Measurements from ENCODE around the gene CPSF4L. TPM values are rescaled to one million over a fixed set of nuclear protein-coding genes. Genes with fewer than 3 reads are reported as not detected.

Gene CPSF4L
- total RNA-seq, 1 donor from 2014 or later: not detected

GRCh38 chr17:73284354-73284753 lies 22.7 kb upstream of the CPSF4L start:
- TF ChIP-seq CTCF (IDR thresholded peaks at IDR 0.05; ENCODE audit: unreplicated experiment): no peak
- Mint-ChIP-seq H3K36me3 (ENCODE audit: insufficient read depth) (peaks cover 9% of the 10 kb centered on the region), H3K4me3 (ENCODE audit: low read depth) (no peak overlapping the region), H3K27ac (no peak overlapping the region), H3K4me1 (ENCODE audit: low read depth) (peaks cover 33% of the 10 kb centered on the region), H3K9me3 (ENCODE audit: low read depth) (no peaks in the 10 kb centered on the region), H3K27me3 (no peaks in the 10 kb centered on the region)
- no peak for DNase-seq (ENCODE audit: low spot score, unreplicated experiment)

GRCh38 chr17:73283841-73284282 lies 22.2 kb upstream of the CPSF4L start:
- H3K27me3 Mint-ChIP-seq: no peaks in the 10 kb centered on the region
- peak overlapping the region; percentile 81 for H3K27ac Mint-ChIP-seq
- peaks cover 31% of the 10 kb centered on the region for H3K4me1 Mint-ChIP-seq (ENCODE audit: low read depth)
- TF ChIP-seq CTCF (IDR thresholded peaks at IDR 0.05; ENCODE audit: unreplicated experiment): no peak
- DNase-seq (ENCODE audit: low spot score, unreplicated experiment): no peak
- no peak overlapping the region for H3K4me3 Mint-ChIP-seq (ENCODE audit: low read depth)
- H3K9me3 Mint-ChIP-seq (ENCODE audit: low read depth): no peaks in the 10 kb centered on the region
- peaks cover 9% of the 10 kb centered on the region for H3K36me3 Mint-ChIP-seq (ENCODE audit: insufficient read depth)

- no peak for TF ChIP-seq CTCF (IDR thresholded peaks at IDR 0.05; ENCODE audit: unreplicated experiment)
- peaks cover 31% of the 10 kb centered on the region for H3K4me1 Mint-ChIP-seq (ENCODE audit: low read depth)
- no peak overlapping the region for H3K27ac Mint-ChIP-seq
- no peak overlapping the region for H3K4me3 Mint-ChIP-seq (ENCODE audit: low read depth)
- no peaks in the 10 kb centered on the region for H3K27me3 Mint-ChIP-seq
- H3K9me3 Mint-ChIP-seq (ENCODE audit: low read depth): no peaks in the 10 kb centered on the region
- DNase-seq (ENCODE audit: low spot score, unreplicated experiment): no peak
- H3K36me3 Mint-ChIP-seq (ENCODE audit: insufficient read depth): peaks cover 9% of the 10 kb centered on the region
Measured at GRCh38 chr17:73283250-73283649, 21.6 kb upstream of the CPSF4L start.

- Mint-ChIP-seq H3K4me1 (ENCODE audit: low read depth) (peaks cover 27% of the 10 kb centered on the region), H3K9me3 (ENCODE audit: low read depth) (no peaks in the 10 kb centered on the region), H3K27me3 (no peaks in the 10 kb centered on the region), H3K36me3 (ENCODE audit: insufficient read depth) (peaks cover 7% of the 10 kb centered on the region), H3K4me3 (ENCODE audit: low read depth) (no peak overlapping the region), H3K27ac (no peak overlapping the region)
- TF ChIP-seq CTCF (IDR thresholded peaks at IDR 0.05; ENCODE audit: unreplicated experiment): no peak
- no peak for DNase-seq (ENCODE audit: low spot score, unreplicated experiment)
Measured at GRCh38 chr17:73282629-73283028, 20.9 kb upstream of the CPSF4L start.

GRCh38 chr17:73281928-73282327 lies 20.2 kb upstream of the CPSF4L start:
- peaks cover 6% of the 10 kb centered on the region for H3K36me3 Mint-ChIP-seq (ENCODE audit: insufficient read depth)
- no peak for TF ChIP-seq CTCF (IDR thresholded peaks at IDR 0.05; ENCODE audit: unreplicated experiment)
- H3K4me1 Mint-ChIP-seq (ENCODE audit: low read depth): peaks cover 25% of the 10 kb centered on the region
- no peaks in the 10 kb centered on the region for H3K9me3 Mint-ChIP-seq (ENCODE audit: low read depth)
- no peaks in the 10 kb centered on the region for H3K27me3 Mint-ChIP-seq
- H3K27ac Mint-ChIP-seq: peak overlapping the region; percentile 37
- DNase-seq (ENCODE audit: low spot score, unreplicated experiment): no peak
- no peak overlapping the region for H3K4me3 Mint-ChIP-seq (ENCODE audit: low read depth)
